GM21717 (cell line): Measurements from ENCODE around the gene FRMPD1.
"Not testable (repeated sequence)": the region's sequence is repeated elsewhere in the genome, so short reads cannot be mapped to it uniquely, and the experiment has no call there.

Experiments used
- ATAC-seq: cut with Tn5 transposase; IDR thresholded peaks from one replicate; pipeline ENCODE4 v1.9.1; 2021; ENCODE audit warnings: mild to moderate bottlenecking, moderate library complexity; ENCODE audit not compliant: unreplicated experiment

The FRMPD1 gene

GRCh38 chr9:37730839-37731238, 80.1 kb downstream of the FRMPD1 start:
- ATAC-seq: no peak

GRCh38 chr9:37732086-37732741, 81.5 kb downstream of the FRMPD1 start:
- no peak for ATAC-seq

- no peak for ATAC-seq
Observed at GRCh38 chr9:37732952-37733351, 82.2 kb downstream of the FRMPD1 start.

GRCh38 chr9:37739222-37739621, 88.5 kb downstream of the FRMPD1 start:
- ATAC-seq: no peak

DNA sequence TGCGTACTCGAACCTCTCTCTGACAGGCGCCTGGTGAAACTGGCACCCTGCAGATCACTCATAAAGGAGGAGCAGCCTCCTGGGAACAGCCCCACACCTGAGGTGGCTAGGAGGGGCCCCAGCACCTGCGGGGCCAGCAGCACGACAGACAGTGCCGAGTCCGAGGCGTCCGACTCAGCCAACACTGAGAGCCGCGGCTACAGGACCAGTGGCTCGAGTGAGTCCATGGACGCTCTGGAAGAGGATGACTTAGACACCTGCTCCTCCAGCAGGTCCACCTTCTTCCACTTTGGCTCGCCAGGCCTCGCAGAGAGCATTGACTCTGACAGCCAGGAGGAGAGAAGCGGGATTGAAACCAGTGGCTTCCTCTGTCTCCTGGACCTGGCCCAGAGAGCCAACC, 89.4 kb downstream of the FRMPD1 start:
- no peak for ATAC-seq

DNA sequence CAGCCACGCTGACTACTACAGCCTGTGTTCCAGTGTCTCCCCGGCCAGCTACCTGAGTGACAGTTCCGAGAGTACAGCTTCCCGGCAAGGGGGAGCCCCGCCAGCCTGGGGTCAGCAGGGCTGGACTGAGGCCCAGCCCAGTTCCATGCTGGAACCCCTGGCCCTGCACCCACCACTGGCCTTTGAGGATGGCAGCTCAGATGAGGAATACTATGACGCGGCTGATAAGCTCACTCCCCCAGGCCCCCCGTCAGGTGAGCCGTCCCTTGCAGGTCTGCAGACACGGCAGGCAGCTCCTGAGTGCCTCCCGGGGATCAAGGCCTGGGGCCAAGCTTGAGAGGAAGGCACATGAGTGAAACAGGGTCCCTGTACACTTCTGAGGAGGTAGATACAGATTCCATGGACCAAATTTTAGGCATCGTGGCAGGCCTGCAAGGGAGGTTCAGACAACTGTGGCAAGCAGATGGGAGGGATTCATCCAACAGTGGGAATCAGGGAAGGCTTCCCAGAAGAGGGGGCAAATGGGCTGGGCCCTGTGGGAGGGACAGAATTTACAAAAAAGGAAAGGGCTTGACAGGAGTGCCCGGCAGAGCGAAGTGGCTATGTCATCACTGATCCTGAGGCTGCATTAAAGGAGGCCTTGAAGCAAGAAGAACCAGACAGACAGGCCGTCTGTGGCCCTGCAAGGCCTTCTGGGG, 90.0 kb downstream of the FRMPD1 start:
- no peak for ATAC-seq

DNA sequence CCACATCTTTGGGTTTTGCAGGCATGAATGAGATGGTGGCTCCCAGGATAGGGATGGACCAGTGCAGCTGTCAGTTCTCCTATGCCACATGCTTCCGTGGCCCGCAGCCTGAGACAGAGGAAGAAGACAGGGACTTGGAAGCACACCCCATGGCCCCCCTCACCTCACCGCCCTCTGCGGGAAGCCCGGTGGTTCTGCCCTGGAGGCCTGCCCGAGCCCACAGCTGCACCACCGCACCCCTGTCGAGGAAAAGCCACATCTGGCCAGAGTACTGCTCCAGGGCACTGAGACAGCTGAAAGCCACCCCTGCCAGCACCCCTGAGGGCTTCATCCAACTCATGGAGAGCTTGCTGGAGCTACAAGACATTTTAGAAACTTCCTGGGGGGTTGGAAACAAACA, 95.2 kb downstream of the FRMPD1 start:
- ATAC-seq: no peak

DNA sequence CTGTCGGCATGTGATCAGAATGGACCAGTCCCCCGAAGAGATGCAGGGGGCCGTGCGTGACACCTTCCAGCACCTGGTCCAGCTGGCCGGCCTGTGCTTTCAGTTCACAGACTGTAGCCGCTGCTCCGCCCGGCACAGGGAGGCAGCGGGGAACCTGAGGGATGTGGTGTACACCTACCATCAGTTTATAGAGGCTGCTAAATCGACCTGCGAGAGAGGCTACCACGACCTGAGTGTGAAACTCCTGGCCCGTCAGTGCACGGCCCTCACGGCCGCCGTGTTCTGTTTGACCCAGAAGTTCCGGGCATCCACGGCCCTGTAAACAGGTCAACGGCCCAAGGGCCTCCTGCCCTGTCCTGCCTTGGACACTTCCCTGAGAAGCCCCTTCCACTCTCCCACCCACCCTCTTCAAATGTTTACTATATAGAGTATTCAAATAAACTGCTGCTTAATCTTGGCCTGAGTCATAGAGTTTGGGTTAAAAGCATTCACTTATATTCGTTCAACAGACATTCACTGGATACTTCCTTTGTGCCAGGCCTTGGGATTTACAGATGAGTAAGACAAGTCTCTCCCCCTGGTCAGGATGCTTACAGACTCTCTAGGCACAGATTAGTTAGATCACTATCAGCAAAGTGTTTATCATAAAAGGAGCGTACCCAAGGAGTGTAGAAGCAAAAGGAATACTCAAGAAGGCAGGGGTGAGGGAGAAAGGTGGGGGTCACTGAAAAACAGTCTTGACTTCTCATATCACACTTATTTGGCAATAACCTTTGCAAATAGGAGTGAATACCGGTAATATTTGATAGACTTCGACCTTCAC, 95.9 kb downstream of the FRMPD1 start:
- no peak for ATAC-seq

GRCh38 chr9:37747271-37747753, 96.6 kb downstream of the FRMPD1 start:
- ATAC-seq: no peak

DNA sequence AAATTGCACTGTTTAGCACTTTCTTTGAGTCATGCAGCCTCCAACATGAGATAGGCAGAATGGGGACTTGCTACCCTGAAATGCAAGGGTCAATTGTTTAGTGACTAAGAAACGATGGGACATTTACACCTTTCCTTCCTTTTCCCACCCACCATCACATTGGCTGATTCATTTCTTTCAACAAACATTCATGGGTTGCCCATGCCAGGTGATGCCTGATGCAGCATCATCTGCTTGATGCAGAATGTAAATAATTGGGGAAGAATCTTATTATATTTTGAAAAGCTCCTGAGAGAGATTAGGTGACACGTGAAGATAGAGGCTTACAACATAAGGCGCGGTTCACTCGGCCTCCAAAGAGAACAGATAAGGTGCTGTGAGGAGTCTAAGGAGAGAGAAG, 98.4 kb downstream of the FRMPD1 start:
- ATAC-seq: no peak

GRCh38 chr9:37751186-37751585, 100.4 kb downstream of the FRMPD1 start:
- ATAC-seq: no peak

DNA sequence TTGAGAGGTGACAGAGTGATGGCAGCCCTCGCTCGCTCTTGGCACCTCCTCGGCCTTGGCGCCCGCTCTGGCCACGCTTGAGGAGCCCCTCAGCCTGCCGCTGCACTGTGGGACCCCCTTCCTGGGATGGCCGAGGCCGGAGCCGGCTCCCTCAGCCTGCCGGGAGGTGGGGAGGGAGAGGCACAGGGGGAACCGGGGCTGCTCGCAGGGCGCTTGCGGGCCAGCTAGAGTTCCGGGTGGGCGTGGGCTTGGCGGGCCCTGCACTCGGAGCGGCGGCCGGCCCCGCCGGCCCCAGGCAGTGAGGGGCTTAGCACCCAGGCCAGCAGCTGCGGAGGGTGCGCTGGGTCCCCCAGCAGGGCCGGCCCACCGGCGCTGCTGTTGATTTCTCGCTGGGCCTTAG, 101.0 kb downstream of the FRMPD1 start:
- ATAC-seq: not testable (repeated sequence)

DNA sequence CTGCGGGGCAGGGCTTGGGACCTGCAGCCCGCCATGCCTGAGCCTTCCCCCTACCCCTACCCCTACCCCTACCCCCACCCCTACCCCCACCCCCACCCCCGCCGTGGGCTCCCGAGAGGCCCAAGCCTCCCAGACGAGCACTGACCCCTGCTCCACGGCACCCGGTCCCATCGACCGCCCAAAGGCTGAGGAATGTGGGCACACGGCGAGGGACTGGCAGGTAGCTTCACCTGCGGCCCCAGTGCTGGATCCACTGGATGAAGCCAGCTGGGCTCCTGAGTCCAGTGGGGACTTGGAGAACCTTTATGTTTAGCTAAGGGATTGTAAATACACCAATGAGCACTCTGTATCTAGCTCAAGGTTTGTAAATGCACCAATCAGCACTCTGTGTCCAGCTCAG, 101.4 kb downstream of the FRMPD1 start:
- ATAC-seq: not testable (repeated sequence)

GRCh38 chr9:37752642-37753488, 102.1 kb downstream of the FRMPD1 start:
- ATAC-seq: no peak

DNA sequence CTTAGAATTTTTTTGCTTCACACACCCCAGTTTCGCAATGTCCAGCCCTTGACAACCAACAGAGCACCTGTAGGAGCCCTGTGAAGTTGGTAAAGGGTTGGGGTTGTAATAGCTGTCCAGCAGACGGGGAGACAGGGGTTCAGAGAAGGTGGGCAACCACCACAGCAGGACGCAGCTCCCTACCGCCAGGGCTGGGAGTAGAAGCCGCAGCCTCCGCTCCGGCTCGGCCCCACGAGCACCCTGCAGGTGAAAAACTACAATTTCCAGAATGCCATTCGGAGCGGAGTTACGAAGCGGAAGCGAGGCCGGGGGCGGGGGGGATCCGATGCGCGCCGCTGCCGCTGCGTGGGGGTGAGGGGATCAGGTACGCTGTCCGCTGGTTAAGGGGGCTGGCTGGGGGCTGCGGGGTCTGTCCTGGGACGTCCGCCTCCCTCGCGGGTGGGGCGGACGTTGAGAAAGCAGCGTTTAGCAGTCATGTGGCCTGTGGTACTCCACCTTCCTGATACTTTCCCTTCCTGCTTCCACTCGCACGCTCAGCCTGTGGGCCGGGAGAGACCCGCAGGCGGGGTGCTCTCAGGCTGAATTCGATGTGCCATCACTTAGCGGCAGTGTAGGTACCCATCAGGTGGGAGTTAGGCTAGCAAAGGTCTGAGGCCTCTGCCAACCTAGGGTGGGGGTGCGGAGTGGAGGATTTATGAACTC, 102.9 kb downstream of the FRMPD1 start, which contains the start of gene TRMT10B:
TSS of gene TRMT10B (plus strand) at position 317 of the 702 bp plus-strand sequence. CDS start 8,127 bp downstream, outside the sequence.
- peak; percentile 86 for ATAC-seq

GRCh38 chr9:37758747-37759146, 108.0 kb downstream of the FRMPD1 start:
- ATAC-seq: no peak

GRCh38 chr9:37760416-37761161, 109.8 kb downstream of the FRMPD1 start:
- ATAC-seq: no peak

- ATAC-seq: no peak
Observed at GRCh38 chr9:37761511-37761910, 110.8 kb downstream of the FRMPD1 start.

GRCh38 chr9:37765263-37765662, 114.5 kb downstream of the FRMPD1 start:
- ATAC-seq: not testable (repeated sequence)
